HUES64 (cell line): ENCODE data around the gene GRAMD1B.

Experiments
- H3K27ac ChIP-seq: 2 replicates; pipeline ENCODE4 v1.7.0; 2013; ENCODE audit warnings: low read depth, low read length, inconsistent platforms
- H3K27me3 ChIP-seq: 2 replicates; pipeline ENCODE4 v1.6.1; 2013; ENCODE audit warnings: mild to moderate bottlenecking, low read length; ENCODE audit not compliant: insufficient read depth
- H3K36me3 ChIP-seq: 2 replicates; pipeline ENCODE4 v1.6.1; 2013; ENCODE audit warnings: mild to moderate bottlenecking, low read length; ENCODE audit not compliant: insufficient read depth
- H3K4me1 ChIP-seq: 2 replicates; pipeline ENCODE4 v1.6.1; 2013; ENCODE audit warnings: mild to moderate bottlenecking, low read length, moderate library complexity; ENCODE audit not compliant: insufficient read depth
- H3K4me3 ChIP-seq: 2 replicates; pipeline ENCODE4 v1.5.1; 2013; ENCODE audit warnings: mild to moderate bottlenecking, low read length, moderate library complexity
- H3K9ac ChIP-seq: 2 replicates; pipeline ENCODE4 v1.6.1; 2013; ENCODE audit warnings: mild to moderate bottlenecking, low read depth, low read length
- H3K9me3 ChIP-seq: 2 replicates; pipeline ENCODE4 v1.6.1; 2013; ENCODE audit warnings: low read depth, low read length; ENCODE audit not compliant: insufficient read depth
- WGBS: fragments of 150-250, 120-280 bp; methylation state at CpG from one replicate; pipeline ENCODE4 v1.1.7; 2013; ENCODE audit warnings: missing lambda C conversion rate; 5-methylcytosine and 5-hydroxymethylcytosine counted together

The GRAMD1B gene

GRCh38 chr11:123578778-123579481 lies 148.9 kb downstream of the GRAMD1B start:
- Histone ChIP-seq H3K9ac (no peak overlapping the region), H3K9me3 (no peaks in the 10 kb centered on the region), H3K27me3 (no peaks in the 10 kb centered on the region), H3K27ac (no peak overlapping the region), H3K4me3 (no peak overlapping the region), H3K4me1 (peaks cover 7% of the 10 kb centered on the region), H3K36me3 (no peaks in the 10 kb centered on the region)
- WGBS: 90% methylated on average over 15 of the region's 15 CpGs

GRCh38 chr11:123579482-123579812 lies 149.4 kb downstream of the GRAMD1B start:
- WGBS: 95% methylated on average over 5 of the region's 5 CpGs

GRCh38 chr11:123580137-123580536 lies 150.1 kb downstream of the GRAMD1B start:
- Histone ChIP-seq H3K27me3 (no peaks in the 10 kb centered on the region), H3K27ac (no peak overlapping the region), H3K4me1 (peaks cover 7% of the 10 kb centered on the region), H3K4me3 (no peak overlapping the region), H3K9ac (no peak overlapping the region), H3K36me3 (no peaks in the 10 kb centered on the region), H3K9me3 (no peaks in the 10 kb centered on the region)
- WGBS: 91% methylated on average over 6 of the region's 6 CpGs

More at GRCh38 chr11:123579482-123579812, 149.4 kb downstream of the GRAMD1B start:
- Histone ChIP-seq H3K9me3 (no peaks in the 10 kb centered on the region), H3K9ac (no peak overlapping the region), H3K4me3 (no peak overlapping the region), H3K27me3 (no peaks in the 10 kb centered on the region), H3K4me1 (peaks cover 7% of the 10 kb centered on the region), H3K27ac (no peak overlapping the region), H3K36me3 (no peaks in the 10 kb centered on the region)

GRCh38 chr11:123580557-123581275 lies 150.6 kb downstream of the GRAMD1B start:
- WGBS: 15% methylated on average over 25 of the region's 25 CpGs
- H3K36me3 ChIP-seq: no peaks in the 10 kb centered on the region
- H3K27me3 ChIP-seq: no peaks in the 10 kb centered on the region
- no peak overlapping the region for H3K27ac ChIP-seq
- no peaks in the 10 kb centered on the region for H3K9me3 ChIP-seq
- no peak overlapping the region for H3K9ac ChIP-seq
- no peak overlapping the region for H3K4me3 ChIP-seq
- peaks cover 7% of the 10 kb centered on the region for H3K4me1 ChIP-seq

GRCh38 chr11:123581651-123582399 lies 151.8 kb downstream of the GRAMD1B start:
- H3K36me3 ChIP-seq: no peaks in the 10 kb centered on the region
- no peak overlapping the region for H3K9ac ChIP-seq
- H3K27ac ChIP-seq: no peak overlapping the region
- H3K9me3 ChIP-seq: no peaks in the 10 kb centered on the region
- 90% methylated on average over 22 of the region's 22 CpGs for WGBS
- no peak overlapping the region for H3K4me3 ChIP-seq
- no peaks in the 10 kb centered on the region for H3K27me3 ChIP-seq
- H3K4me1 ChIP-seq: peaks cover 7% of the 10 kb centered on the region

- WGBS: 89% methylated on average over 12 of the region's 12 CpGs
- Histone ChIP-seq H3K4me3 (no peak overlapping the region), H3K27ac (no peak overlapping the region), H3K27me3 (no peaks in the 10 kb centered on the region), H3K9ac (no peak overlapping the region), H3K4me1 (peaks cover 7% of the 10 kb centered on the region), H3K36me3 (no peaks in the 10 kb centered on the region), H3K9me3 (no peaks in the 10 kb centered on the region)
Measured at GRCh38 chr11:123582992-123583504, 153.0 kb downstream of the GRAMD1B start.

GRCh38 chr11:123584186-123584585 lies 154.1 kb downstream of the GRAMD1B start:
- Histone ChIP-seq H3K4me1 (peaks cover 7% of the 10 kb centered on the region), H3K27ac (no peak overlapping the region), H3K36me3 (no peaks in the 10 kb centered on the region), H3K9ac (no peak overlapping the region), H3K9me3 (no peaks in the 10 kb centered on the region), H3K4me3 (no peak overlapping the region), H3K27me3 (no peaks in the 10 kb centered on the region)
- WGBS: 97% methylated on average over 4 of the region's 4 CpGs

- Histone ChIP-seq H3K9ac (no peak overlapping the region), H3K4me1 (peaks cover 7% of the 10 kb centered on the region), H3K27me3 (no peaks in the 10 kb centered on the region), H3K4me3 (no peak overlapping the region), H3K27ac (no peak overlapping the region), H3K36me3 (no peaks in the 10 kb centered on the region), H3K9me3 (no peaks in the 10 kb centered on the region)
- WGBS: 92% methylated on average over 7 of the region's 7 CpGs
Measured at GRCh38 chr11:123584737-123585136, 154.7 kb downstream of the GRAMD1B start.

GRCh38 chr11:123585206-123585605 lies 155.1 kb downstream of the GRAMD1B start:
- no peaks in the 10 kb centered on the region for H3K27me3 ChIP-seq
- no peak overlapping the region for H3K4me3 ChIP-seq
- peaks cover 7% of the 10 kb centered on the region for H3K4me1 ChIP-seq
- H3K9ac ChIP-seq: no peak overlapping the region
- H3K9me3 ChIP-seq: no peaks in the 10 kb centered on the region
- no peak overlapping the region for H3K27ac ChIP-seq
- no peaks in the 10 kb centered on the region for H3K36me3 ChIP-seq
- 88% methylated on average over 5 of the region's 5 CpGs for WGBS

GRCh38 chr11:123585706-123586105 lies 155.6 kb downstream of the GRAMD1B start:
- H3K4me3 ChIP-seq: no peak overlapping the region
- H3K36me3 ChIP-seq: no peaks in the 10 kb centered on the region
- peaks cover 6% of the 10 kb centered on the region for H3K4me1 ChIP-seq
- 66% methylated on average over 5 of the region's 5 CpGs for WGBS
- no peaks in the 10 kb centered on the region for H3K27me3 ChIP-seq
- no peak overlapping the region for H3K9ac ChIP-seq
- H3K9me3 ChIP-seq: no peaks in the 10 kb centered on the region
- H3K27ac ChIP-seq: no peak overlapping the region

GRCh38 chr11:123586568-123586967 lies 156.5 kb downstream of the GRAMD1B start:
- Histone ChIP-seq H3K36me3 (0 out of 2 replicates have a peak, but pooled peaks cover 4% of the 10 kb centered on the region), H3K27me3 (no peaks in the 10 kb centered on the region), H3K9me3 (no peaks in the 10 kb centered on the region), H3K9ac (no peak overlapping the region), H3K4me1 (no peaks in the 10 kb centered on the region), H3K4me3 (no peak overlapping the region), H3K27ac (no peak overlapping the region)
- WGBS: 76% methylated on average over 8 of the region's 8 CpGs
